ENCODE data around the gene FAF1.

DNA sequence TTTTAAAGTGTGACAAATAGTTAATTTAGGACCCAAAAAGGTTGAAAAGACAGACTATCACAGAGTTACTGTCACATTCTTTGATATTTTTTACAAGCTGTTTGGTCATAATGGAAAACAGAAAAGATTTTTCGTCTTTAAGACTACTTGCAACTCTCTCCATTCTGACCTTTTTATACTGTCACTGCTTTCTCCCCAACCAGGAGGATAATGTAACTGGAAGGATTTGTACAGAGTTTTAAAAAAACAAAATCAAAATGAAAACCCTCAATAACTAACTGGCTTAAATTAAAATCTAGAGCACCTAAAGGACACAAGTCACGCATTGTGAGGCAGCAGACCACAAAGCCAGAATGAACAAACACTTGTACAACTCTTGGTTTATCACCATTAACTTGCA is 257.7 kb downstream of the FAF1 start:
- TF ChIP-seq YY1 (tag by site-specific recombination; IDR thresholded peaks at IDR 0.05) (no peak), KLF8 (tag by site-specific recombination; IDR thresholded peaks at IDR 0.05) (no peak), ZNF23 (tag by site-specific recombination; IDR thresholded peaks at IDR 0.05; ENCODE audit: borderline replicate concordance) (no peak), ZBTB7A (tag by site-specific recombination; IDR thresholded peaks at IDR 0.05; ENCODE audit: low read depth) (no peak)
- TF ChIP-seq, protein P1, sequence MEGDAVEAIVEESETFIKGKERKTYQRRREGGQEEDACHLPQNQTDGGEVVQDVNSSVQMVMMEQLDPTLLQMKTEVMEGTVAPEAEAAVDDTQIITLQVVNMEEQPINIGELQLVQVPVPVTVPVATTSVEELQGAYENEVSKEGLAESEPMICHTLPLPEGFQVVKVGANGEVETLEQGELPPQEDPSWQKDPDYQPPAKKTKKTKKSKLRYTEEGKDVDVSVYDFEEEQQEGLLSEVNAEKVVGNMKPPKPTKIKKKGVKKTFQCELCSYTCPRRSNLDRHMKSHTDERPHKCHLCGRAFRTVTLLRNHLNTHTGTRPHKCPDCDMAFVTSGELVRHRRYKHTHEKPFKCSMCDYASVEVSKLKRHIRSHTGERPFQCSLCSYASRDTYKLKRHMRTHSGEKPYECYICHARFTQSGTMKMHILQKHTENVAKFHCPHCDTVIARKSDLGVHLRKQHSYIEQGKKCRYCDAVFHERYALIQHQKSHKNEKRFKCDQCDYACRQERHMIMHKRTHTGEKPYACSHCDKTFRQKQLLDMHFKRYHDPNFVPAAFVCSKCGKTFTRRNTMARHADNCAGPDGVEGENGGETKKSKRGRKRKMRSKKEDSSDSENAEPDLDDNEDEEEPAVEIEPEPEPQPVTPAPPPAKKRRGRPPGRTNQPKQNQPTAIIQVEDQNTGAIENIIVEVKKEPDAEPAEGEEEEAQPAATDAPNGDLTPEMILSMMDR (tag by site-specific recombination; IDR thresholded peaks at IDR 0.05): no peak

Measured in HEK293 (cell line).